Measurements from ENCODE around the gene RNF11.
"Not testable (repeated sequence)": the region's sequence is repeated elsewhere in the genome, so short reads cannot be mapped to it uniquely, and the experiment has no call there.

Gene RNF11

GRCh38 chr1:51230501-51231078, 5.5 kb upstream of the RNF11 start:
- DNase-seq, result no peak

DNA sequence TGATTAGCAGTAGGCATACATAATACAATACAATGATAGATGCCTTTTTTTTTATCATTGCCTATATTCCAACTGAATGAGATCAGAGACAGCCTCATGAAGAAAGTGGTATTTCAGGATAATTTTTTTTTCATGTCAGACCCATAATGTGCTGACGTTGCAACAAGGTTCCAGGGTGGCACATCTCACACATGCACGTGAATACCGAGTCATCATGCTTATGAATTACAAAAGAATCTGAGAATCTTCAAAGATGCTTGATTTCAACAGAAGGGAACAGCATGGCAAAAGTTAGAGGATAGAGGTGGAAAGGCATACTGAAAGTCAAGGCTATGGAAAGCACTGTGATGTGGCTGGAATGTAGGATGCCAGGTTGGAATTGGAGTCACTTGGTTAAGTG, 5.0 kb upstream of the RNF11 start:
- DNase-seq, result no peak

DNA sequence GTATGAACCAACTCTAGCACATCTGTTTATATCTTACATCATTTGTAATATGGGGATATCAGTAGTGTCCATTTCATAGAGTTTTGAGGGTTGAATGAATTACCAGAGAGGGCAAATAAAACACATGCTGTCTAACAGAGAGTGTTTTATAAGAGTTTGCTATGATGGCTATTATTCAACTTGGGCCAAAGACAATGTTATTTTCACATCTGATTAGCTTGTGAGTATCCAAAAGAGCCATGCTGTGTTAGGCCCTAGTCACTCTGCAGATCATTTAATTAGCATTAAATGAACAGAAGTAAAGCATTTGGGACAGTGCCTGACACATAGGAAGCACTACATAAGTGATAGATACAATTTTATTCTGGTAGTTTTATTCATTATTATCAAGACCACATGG, 4.2 kb upstream of the RNF11 start:
- DNase-seq, result no peak

- DNase-seq, result not testable (repeated sequence)
Measured at GRCh38 chr1:51234236-51234635, 1.8 kb upstream of the RNF11 start.

DNA sequence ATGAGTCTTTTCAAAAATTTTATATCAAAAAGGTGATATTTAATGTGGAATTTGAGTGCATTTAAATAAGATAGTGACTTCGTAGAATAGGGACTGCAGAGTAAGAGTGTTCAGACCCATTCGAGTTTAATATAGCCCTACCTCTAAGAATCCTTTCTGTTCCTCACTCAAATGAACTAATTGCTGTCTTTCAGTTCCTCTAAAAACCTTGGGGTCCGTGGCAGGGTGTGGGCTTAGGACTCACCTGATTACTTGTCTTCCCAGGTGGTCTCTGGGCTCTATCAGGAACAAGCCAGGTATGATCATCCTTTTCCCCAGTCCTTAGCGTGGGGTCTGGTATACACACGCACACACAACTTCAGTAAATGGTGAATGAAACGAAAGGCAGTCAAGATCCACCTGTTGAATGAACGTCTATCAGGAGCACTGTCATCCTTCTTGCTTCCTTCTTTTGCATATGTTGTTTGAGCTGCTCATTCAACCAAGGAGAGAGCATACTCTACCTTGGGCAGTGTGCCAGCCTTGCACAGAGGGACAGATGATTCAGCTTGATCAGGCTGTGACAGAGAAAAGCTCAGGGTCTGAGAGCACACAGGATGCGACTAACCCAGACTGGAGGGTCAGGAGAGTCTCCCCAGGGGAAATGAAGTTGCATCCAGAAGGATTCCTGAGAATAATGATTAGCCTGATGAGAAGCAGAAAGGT, 1.2 kb upstream of the RNF11 start:
- peak; percentile 79 for DNase-seq

GRCh38 chr1:51236531-51237350, 668 bp downstream of the RNF11 start:
- peak; percentile 22 for DNase-seq

- no peak for DNase-seq
Measured at GRCh38 chr1:51237351-51238033, 1.4 kb downstream of the RNF11 start.

GRCh38 chr1:51238034-51238403, 1.9 kb downstream of the RNF11 start:
- no peak for DNase-seq

DNA sequence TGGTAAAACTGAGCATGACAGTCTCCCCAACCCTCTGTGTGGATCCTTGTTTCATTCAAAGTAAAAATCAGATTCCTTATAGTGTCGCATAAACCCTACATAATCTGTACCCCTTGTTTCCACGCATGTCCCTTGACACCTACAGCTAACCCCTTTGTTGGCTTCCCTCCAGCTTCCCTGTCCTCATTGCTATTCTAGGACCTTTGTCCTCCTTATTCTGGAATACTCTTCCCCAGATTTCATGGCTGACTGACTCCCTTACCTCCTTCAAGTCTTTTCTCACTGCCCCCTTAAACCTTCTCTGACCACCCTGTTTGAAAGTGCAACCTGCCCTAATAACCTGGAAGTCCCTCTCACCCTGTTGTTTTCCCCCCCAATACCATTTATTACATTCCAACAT, 4.0 kb downstream of the RNF11 start:
- DNase-seq, result no peak

DNA sequence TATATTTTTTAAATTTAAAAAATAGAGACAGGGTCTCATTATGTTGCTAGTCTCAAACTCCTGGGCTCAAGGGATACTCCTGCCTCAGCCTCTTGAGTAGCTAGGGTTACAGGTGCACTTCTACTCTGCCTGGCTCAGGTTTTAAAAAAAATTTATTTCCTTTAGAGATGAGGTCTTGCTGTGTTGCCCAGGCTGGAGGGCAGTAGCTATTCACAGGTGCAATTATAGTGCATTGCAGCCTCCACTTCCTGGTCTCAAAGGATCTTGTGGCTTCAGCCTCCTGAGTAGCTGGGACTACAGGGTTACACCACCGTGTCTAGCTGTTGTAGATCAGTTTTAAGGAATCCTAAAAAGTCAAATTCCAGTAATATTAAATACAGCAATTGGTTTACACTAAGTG, 5.0 kb downstream of the RNF11 start:
- no peak for DNase-seq

- no peak for DNase-seq
Measured at GRCh38 chr1:51242546-51242945, 6.5 kb downstream of the RNF11 start.

- no peak for DNase-seq
Measured at GRCh38 chr1:51247022-51247421, 10.9 kb downstream of the RNF11 start.

DNA sequence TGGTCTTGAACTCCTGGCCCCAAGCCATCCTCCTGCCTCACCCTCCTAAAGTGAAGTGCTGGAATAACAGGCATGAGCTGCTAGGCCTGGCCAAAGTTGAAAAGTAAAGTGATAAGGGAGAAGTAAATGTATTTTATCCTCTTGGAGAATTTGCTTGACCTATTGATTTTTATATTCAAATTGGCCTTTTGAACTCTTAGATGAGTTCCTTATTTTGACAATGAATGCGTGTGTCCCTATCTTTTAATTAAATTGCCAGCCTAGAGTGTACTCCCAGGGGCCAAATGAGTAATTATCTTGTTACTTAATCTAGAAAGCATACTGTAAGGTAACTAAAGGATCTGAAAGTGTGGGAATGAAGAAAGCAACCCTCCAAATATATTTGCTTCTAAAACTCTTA, 11.4 kb downstream of the RNF11 start:
- no peak for DNase-seq

DNA sequence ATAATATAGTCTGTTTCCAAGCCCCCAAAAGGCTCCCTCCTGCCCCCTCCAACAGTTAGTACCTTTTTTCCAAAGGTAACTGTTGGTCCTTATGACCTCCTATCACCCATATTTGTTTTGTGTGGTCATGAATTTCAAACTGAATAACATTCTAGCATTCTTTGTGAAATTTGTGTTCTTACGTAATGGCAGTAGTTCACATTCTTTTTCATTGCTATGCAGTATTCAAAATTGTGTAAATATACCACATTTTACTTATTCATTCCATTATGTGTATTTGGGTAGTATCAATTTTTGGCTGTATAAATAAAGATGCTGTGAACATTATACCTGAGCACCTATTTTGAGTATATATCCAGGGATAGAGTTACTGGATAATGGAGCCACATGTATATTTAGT, 13.4 kb downstream of the RNF11 start:
- no peak for DNase-seq

GRCh38 chr1:51250729-51251128, 14.7 kb downstream of the RNF11 start:
- DNase-seq, result not testable (repeated sequence)

DNA sequence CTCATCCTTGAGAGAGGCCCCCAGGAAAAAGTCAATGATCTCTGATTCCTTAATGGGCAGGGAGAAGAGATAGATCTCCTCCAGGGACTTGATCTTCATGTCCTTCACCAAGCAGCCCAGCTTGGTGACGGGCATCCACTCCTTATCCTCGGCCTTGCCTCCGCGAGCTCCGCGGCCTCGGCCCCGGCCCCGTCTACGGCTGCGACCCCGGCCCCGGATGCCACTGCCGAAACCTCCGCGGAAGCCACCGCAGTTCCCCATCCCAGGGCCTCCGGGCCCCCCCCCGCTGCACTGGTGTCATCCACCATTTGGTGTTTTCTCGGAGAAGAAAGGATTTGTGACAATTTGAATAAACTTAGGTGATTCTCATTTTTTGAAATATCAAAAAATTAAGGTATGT, 15.1 kb downstream of the RNF11 start:
- DNase-seq, result not testable (repeated sequence)

GRCh38 chr1:51252366-51252765, 16.3 kb downstream of the RNF11 start:
- no peak for DNase-seq

DNA sequence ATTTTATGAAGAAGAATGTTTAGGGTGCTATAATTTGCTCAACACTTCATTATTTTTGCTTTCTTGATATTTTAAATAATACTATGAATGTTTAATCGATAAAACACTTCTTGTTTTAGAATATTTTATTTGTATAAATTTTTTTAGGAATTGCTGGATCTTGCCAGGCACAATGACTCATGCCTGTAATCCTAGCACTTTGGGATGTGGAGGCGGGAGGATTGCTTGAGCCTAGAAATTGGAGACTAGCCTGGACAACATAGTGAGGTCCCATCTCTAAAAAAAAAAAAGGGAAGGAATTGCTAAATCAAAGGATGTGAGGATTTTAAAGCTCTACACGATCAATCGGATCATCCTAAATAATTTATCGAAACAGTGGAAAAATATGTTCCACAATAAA, 17.6 kb downstream of the RNF11 start:
- no peak for DNase-seq

- no peak for DNase-seq
Measured at GRCh38 chr1:51255331-51255730, 19.3 kb downstream of the RNF11 start.

GRCh38 chr1:51263147-51263877, 27.2 kb downstream of the RNF11 start:
- DNase-seq, result no peak

- DNase-seq, result no peak
Measured at GRCh38 chr1:51264451-51264850, 28.4 kb downstream of the RNF11 start.

- DNase-seq, result no peak
Measured at GRCh38 chr1:51265618-51266017, 29.5 kb downstream of the RNF11 start.

- no peak for DNase-seq
Measured at GRCh38 chr1:51266181-51266580, 30.1 kb downstream of the RNF11 start.

Measured in NCI-H1694 (cell line).